ENCODE data around the gene TOLLIP.

The TOLLIP gene

DNA sequence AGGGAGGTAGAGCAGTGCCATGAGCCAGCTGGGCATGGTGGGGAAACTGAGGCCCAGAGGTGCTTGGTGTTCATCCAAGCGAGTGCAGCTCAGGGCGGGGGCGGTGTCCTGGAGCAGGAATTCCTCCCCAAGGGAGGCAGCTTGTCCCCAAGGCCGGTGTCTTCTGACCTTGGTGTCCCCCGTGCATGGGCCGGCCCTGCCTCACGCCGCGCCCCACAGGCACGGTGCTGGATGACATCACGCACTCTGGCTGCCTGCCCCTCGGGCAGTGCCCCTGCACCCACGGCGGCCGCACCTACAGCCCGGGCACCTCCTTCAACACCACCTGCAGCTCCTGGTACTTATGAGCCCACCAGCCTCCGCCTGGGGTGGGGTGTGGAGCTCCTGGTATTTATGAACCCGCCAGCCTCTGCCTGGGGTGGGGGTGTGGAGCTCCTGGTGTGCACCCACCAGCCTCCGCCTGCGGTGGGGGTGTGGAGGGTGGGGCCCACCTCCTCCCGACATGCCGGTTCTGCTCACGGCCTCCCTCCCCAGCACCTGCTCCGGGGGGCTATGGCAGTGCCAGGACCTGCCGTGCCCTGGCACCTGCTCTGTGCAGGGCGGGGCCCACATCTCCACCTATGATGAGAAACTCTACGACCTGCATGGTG is 79.8 kb downstream of the TOLLIP start:
- TF ChIP-seq CTCF (IDR thresholded peaks at IDR 0.05), result no peak
- H3K27ac ChIP-seq, result no peak overlapping the region
- H3K4me3 ChIP-seq, result no peak overlapping the region
- DNase-seq (ENCODE audit: low spot score), result no peak

GRCh38 chr11:1228921-1229451 is 80.4 kb downstream of the TOLLIP start:
- DNase-seq (ENCODE audit: low spot score), result no peak
- Histone ChIP-seq H3K4me3 (no peak overlapping the region), H3K27ac (no peak overlapping the region)
- no peak for TF ChIP-seq CTCF (IDR thresholded peaks at IDR 0.05)

DNA sequence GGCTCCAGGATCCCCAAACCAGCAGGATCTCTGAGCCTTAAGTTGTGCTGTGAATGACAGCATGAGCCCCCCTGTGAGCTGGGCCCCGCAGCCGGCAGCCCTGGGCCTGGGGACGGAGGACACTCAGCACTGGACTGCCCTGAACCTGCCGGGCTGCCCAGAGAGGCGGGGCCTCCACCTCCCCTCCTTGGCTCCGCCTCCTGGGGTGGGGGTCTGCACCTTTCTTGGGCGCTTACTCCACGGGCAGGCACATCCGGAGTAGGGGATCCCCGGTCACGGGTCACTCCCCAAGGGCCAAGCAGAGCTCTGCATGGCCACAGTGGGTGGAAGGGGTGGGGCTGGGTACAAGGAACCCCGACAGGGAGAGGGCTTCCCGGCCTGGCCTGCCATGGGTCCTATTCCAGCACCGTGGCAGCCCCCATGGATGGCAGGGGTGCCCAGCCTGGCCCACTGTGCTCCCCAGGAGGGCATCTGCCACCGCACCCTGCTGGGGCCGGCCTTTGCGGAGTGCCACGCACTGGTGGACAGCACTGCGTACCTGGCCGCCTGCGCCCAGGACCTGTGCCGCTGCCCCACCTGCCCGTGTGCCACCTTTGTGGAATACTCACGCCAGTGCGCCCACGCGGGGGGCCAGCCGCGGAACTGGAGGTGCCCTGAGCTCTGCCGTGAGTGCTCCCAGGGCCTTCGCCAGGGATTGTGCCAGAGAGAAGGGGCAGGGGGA is 81.2 kb downstream of the TOLLIP start:
- TF ChIP-seq CTCF (IDR thresholded peaks at IDR 0.05), result no peak
- H3K4me3 ChIP-seq, result no peak overlapping the region
- DNase-seq (ENCODE audit: low spot score), result no peak
- H3K27ac ChIP-seq, result no peak overlapping the region

DNA sequence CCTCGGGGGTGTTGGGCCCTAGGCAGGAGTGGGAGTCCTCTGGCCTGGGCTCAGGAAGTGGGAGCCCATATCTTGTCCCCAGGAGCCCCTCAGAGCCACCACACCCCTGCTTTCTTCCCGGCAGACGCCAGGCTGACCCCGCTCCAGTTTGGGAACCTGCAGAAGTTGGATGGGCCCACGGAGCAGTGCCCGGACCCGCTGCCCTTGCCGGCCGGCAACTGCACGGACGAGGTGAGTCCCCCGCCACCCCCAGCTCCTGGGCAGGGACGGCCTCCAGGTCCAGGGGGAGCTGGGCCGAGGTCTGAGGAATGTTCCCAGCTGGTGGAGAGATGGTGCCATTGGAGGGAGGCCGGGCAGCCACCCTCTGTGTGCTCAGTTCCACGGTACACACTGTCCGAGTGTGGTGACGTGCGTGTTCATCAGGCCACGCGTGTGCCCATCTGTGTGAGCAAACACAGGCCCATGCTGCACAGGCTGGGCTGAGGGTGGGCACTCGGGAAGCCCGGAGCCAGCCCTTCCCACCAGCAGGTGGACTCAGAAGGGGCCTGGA is 81.8 kb downstream of the TOLLIP start:
- H3K27ac ChIP-seq, result no peak overlapping the region
- no peak for TF ChIP-seq CTCF (IDR thresholded peaks at IDR 0.05)
- no peak for DNase-seq (ENCODE audit: low spot score)
- H3K4me3 ChIP-seq, result no peak overlapping the region

GRCh38 chr11:1226986-1227550 is 82.4 kb downstream of the TOLLIP start:
- Histone ChIP-seq H3K4me3 (no peak overlapping the region), H3K27ac (no peak overlapping the region)
- DNase-seq (ENCODE audit: low spot score), result no peak
- TF ChIP-seq CTCF (IDR thresholded peaks at IDR 0.05), result no peak

- no peak for DNase-seq (ENCODE audit: low spot score)
Measured at GRCh38 chr11:1226226-1226985, 83.0 kb downstream of the TOLLIP start.

More at GRCh38 chr11:1226226-1226985, 83.0 kb downstream of the TOLLIP start:
- Histone ChIP-seq H3K27ac (no peak overlapping the region), H3K4me3 (no peak overlapping the region)
- TF ChIP-seq CTCF (IDR thresholded peaks at IDR 0.05), result no peak

Data from coronary artery (tissue), 2 donors.